IPS-NIHi7 (cell line): ENCODE measurements around the gene NFAT5.
A peak's percentile ranks its signal among the peaks of the same experiment; 100 is the strongest.
"Not testable (repeated sequence)": the region's sequence is repeated elsewhere in the genome, so short reads cannot be mapped to it uniquely, and the experiment has no call there.

Source experiments
- DNase-seq: peaks from one replicate; pipeline ENCODE4 v3.0.0; 2012; ENCODE audit warnings: mixed read lengths; ENCODE audit errors: extremely low spot score

Gene NFAT5

GRCh38 chr16:69706256-69706974, 140.6 kb downstream of the NFAT5 start:
- DNase-seq = no peak

DNA sequence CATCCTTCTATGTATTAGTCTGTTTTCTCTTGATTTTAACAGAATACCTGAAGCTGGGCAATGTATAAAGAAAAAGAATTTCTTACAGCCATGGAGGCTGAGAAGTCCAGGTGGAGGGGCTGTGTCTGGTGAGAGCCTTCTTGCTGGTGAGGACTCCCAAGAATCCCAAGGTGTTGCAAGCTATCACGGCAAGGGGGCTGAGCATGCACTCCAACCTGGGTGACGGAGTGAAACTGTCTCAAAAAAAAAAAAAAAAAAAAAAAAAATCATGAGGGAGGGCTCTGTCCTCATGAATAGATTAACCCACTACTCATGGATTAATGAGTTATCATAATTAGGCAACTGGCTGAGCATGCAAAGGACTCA, 141.2 kb downstream of the NFAT5 start:
- DNase-seq = no peak

DNA sequence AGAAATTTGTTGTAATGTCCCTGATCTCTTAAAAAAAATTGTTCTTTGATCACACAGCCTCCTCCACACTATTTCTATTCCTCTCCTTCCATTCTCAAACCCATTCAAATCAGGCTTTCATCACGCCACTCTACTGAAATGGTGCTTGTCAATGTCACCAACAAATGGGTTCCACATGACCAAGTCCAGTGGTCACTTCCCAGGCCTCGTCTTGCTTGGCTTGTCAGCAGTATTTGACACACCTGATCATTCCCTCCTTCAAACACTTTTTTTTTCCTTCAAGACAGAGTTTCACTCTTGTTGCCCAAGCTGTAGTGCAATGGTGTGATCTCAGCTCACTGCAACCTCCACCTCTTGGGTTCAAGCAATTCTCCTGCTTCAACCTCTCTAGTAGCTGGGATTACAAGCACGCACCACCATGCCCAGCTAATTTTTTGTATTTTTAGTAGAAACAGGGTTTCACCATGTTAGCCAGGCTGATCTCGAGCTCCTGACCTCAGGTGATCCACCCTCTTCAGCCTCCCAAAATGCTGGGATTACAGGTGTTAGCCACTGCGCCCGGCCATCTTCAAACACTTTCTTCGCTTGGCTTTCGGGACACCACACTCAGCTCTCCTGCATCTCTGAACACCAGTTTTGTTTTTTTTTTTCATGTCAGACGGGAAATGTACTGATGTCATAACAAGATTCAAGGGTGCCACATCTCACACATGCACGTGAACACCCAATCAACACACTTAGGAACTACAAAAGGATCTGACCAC, 142.3 kb downstream of the NFAT5 start:
- no peak for DNase-seq

DNA sequence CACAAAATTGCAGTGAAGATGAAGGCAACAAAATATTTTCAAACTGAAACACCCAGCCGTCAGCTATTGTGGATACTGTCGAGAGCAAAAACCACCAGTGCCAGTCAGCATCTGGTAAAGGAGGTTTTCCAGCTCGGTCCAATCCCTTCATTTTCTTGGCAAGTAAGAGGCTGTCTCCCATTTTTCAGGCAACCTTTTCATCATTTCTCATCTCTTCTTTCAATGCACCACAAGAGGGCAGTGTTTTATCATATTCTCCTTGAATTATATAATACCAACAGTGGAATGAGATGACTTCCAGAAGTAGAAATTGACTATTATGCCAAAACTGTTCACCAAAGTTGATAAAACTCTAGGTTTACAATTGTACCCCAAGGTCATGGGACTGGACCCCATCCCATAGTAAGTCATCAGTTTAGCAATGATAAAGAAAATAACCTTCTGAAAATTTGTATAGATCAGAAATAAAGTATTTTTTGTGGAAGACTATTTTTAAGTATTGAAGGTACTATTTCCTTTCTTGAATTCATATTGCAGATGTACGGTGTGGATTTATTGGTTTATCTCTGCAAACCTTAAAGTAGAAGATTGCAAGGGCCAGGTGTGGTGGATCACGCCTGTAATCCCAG, 143.8 kb downstream of the NFAT5 start:
- peak; percentile 64 for DNase-seq

DNA sequence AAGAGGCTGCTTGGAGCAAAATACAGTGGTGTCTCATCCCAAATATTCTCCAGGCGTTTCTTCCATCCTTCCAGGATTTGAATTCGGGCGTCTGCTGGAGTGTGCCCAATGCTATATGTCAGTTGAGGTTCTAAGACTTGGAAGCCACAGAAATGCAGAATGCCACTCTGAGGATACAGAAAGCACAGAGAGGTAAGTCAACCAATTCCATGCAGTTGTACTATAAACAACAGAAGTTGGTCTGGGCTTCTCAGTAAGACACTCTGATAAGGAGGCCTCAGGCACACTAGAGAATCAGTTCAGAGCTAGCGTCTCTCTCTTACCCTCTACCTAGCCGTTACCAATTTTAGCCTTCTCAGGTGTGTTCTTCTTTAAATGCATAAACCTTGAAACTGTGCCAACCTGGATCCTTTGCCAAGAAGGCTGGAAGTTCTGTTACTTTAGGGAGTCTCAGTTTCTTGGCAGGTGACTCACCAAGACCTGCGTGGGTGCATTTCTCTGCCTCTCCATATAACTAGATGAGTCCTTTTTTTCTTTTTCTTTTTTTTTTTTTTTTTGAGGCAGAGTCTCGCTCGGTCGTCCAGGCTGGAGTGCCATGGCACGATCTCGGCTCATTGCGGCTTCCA, 145.5 kb downstream of the NFAT5 start:
- DNase-seq = no peak

DNA sequence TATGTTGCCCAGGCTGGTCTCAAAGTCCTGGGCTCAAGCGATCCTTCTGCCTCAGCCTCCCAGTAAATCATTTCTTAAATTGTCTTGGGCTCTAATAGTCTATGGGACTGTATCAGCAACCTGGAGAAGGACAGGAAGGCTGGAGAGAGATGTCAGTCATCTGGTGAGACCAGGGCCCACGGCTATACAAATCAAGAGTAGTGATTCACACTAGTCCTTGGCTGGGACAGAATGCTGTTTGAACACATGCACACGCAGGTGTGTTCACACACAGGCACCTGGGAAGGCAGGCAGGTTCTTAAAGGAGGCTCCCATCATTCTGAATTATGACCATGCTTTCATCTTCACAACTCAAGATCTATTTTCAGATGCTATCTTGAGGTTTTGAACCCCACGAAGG, 146.5 kb downstream of the NFAT5 start:
- DNase-seq = no peak

- DNase-seq = no peak
Measured at GRCh38 chr16:69712914-69713581, 147.3 kb downstream of the NFAT5 start.

DNA sequence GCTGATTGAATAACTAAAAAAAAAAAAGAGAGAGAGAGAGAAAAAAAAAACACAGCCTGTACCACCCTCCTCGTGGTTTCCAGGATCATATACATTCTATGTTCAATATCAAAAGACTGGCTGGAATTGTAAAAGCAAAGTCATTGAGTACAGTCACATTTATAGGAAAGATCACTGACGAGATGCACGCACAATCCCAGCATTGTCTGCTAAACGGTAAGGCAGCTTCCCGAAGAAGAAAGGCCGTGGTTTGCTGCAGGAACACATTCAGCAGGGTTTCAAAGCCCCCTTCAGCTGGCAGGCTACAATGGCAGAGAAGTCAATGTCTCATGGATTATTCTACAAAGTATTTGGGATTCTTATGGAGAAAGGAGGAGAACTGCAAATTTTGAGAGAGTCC, 151.3 kb downstream of the NFAT5 start:
- no peak for DNase-seq

GRCh38 chr16:69718111-69718764, 152.5 kb downstream of the NFAT5 start:
- DNase-seq = no peak

DNA sequence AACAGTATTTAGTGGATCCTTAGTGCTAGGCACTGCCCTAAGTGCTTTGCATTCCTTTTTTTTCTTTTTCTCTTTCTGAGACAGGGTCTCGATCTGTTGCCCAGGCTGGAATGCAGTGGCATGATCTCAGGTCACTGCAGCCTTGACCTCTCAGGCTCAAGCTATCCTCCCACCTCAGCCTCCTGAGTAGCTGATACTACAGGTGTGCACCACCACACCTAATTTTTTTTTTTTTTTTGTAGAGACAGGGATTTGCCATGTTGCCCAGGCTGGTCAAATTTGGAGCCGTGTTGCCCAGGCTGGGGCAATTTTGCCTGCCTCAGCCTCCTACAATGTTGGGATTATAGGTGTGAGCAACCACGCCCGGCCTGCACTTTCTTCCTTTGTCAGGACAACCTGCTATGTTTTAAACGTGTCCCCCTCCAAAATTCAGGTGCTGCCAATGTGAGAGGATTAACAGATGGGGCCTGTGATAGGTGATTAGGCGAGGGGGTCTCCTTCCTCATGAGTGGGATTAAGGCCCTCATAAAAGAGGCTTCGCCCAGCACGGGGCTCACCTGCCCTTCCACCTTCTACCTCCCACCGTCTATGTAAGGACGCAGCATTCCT, 155.2 kb downstream of the NFAT5 start:
- no peak for DNase-seq

DNA sequence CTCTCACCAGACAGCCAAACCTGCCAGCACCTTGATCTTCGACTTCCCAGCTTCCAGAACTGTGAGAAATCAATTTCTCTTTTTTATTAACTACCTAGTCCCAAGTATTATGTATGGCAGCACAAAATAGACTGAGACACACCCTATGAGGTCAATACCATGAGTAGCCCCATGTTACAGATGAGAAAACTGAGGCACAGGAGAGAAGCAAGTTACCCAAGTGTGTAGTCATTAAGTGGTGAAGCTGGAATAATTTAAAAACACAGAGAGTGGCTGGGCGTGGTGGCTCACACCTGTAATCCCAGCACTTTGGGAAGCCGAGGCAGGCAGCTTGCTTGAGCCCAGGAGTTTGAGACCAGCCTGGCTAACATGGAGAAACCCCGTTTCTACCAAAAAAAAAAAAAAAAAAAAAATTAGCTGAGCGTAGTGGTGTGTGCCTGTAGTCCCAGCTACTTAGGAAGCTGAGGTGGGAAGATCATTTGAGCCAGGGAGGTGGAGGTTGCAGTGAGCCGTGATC, 155.7 kb downstream of the NFAT5 start:
- no peak for DNase-seq

DNA sequence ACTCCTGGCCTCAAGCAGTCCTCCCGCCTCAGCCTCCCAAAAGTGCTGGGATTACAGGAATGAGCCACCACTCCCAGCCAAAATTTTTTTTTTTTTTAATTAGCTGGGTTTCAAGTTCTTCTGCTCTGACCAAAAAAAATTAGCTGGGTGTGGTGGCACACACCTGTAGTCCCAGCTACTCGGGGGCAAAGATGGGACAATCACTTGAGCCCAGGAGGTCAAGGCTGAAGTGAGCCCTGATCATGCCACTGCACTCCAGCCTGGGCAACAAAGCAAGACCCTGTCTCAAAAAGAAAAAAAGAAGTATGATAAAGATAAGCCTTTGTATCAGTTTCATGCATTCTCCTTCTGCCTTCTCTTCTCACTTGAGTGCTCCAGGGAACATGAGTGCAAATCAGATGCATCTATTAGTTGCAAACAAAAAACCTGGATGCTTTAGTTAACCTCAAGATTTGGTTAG, 158.7 kb downstream of the NFAT5 start:
- DNase-seq = no peak

DNA sequence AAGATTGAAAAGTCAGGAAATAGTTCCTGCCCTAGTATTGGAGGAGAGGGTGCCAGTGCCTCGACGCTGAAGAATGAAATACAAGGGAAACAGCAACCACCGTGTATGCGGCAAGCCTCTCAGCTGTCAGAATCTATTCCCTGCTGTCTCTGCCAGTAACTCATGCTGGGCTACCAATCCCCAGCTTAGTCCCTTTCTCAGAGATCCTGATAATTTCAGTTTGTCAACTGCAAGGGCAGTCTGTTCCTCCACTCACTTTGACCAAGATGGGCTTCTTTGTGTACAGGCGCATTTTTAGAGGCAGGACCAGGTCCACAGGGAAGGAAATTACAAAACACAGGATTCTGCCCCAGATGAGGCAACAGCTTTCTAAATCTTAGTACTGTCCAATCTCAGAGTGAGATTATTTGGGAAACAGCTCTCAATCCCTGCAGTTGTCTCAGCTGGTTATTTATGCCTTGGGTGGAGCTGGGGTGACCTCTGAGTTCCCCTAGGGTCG, 159.3 kb downstream of the NFAT5 start:
- no peak for DNase-seq

DNA sequence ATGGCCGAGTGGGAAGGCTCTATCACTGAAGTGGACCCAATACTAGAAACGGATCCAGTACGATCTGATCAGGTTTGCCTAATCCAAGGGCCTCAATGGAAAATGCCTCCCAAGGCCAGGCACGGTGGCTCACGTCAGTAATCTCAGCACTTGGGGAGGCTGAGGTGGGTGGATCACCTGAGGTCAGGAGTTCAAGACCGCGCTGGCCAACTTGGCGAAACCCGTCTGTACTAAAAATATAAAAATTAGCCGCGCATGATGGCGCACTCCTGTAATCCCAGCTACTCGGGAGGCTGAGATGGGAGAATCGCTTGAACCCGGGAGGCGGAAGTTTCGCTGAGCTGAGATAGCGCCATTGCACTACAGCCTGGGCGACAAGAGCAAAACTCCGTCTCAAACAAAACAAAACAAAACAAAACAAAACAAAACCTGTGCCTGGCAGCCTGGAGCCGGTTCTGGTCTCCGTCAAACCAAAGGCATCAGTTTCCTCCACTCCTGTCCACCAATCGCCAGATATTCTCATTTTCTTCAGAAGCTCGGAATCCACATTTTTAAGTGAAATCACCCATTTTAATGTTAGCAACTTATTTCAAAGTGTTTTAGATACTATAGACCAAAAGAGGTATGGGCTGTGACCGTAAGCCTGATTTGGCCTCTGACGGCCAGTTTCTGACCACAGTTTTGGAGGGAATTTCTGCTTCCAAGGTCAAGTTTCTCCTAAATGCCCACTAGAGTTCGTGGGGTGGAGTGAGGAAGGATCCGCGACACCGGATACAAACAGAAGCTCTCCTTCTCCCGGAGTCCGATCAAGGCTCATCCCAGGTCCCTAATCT, 159.9 kb downstream of the NFAT5 start:
- no peak for DNase-seq

GRCh38 chr16:69726313-69727060, 160.7 kb downstream of the NFAT5 start, which contains the start of gene NQO1:
NQO1 (minus strand) TSS chr16:69726560; CDS start chr16:69726439, 121 bp downstream.
- DNase-seq = peak; percentile 98

GRCh38 chr16:69727916-69728270, 162.1 kb downstream of the NFAT5 start:
- no peak for DNase-seq

GRCh38 chr16:69729030-69729429, 163.3 kb downstream of the NFAT5 start:
- not testable (repeated sequence) for DNase-seq

- not testable (repeated sequence) for DNase-seq
Measured at GRCh38 chr16:69731280-69731679, 165.5 kb downstream of the NFAT5 start.

DNA sequence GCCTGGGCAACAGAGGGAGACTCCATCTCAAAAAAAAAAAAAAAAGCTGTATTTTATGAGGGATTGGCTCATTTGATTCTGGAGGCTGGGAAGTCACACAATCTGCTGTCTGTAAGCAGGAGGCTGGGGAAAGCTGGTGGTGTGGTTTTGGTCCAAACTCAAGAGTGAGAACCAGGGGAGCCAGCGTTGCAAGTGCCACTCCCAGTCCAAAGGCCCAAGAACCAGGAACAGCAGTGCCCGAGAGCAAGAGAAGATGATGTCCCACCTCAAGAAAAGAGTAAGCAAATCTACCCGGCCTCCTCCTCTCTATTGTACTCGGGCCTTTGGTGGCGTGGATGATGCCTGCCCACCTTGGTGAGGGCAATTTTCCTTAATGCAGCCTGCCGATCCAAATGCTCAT, 166.3 kb downstream of the NFAT5 start:
- no peak for DNase-seq
